GM12801 (cell line): ENCODE measurements around the gene ZNF107.

Experiments
- CTCF ChIP-seq: IDR thresholded peaks from one replicate; pipeline ENCODE4 v1.5.1; 2011; ENCODE audit warnings: control low read depth; ENCODE audit not compliant: insufficient read length; ENCODE audit errors: extremely low read depth

ZNF107 gene

DNA sequence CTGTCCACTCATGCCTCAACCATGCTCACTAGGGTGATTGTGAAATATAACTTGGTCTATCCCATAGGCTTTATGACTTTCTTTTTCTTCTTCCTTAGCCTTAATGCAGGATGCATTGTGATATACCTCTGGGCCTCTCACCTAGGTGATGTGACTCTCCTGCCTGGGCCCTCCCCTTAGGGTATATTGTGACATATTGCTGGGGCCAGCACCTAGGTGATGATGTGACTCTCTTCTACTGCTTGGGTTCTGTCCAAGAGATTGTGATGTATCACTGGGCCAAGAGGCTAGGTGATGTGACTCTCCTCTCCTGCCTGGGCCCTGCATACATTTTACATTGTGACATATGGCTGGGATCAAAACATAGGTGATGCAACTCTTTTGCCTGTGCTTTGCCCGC is 14.7 kb upstream of the ZNF107 start:
- no peak for TF ChIP-seq CTCF

- no peak for TF ChIP-seq CTCF
Measured at GRCh38 chr7:64651632-64652165, 14.2 kb upstream of the ZNF107 start.

- no peak for TF ChIP-seq CTCF
Measured at GRCh38 chr7:64653721-64654401, 12.1 kb upstream of the ZNF107 start.

- TF ChIP-seq CTCF, result no peak
Measured at GRCh38 chr7:64654796-64655548, 11.0 kb upstream of the ZNF107 start.

DNA sequence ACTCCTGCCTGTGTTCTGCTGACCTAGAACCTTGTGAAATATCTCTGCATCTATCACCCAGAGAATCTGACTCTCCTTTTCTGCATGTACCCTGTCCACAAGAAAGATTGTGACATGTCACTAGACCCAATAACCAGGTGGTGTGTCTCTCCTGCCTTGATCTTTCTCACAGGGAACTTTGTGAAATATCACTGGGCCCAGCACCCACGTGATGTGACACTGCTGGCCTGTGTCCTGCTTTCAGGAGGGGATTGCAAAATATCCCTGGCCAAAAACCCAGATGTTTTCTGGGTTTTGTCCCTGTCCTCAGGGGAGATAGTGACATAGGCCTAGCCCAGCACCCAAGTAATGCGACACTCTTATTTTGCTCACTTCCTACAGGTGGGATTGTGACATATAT is 10.1 kb upstream of the ZNF107 start:
- no peak for TF ChIP-seq CTCF

- no peak for TF ChIP-seq CTCF
Measured at GRCh38 chr7:64656489-64656888, 9.4 kb upstream of the ZNF107 start.

GRCh38 chr7:64666663-64667050 is 724 bp downstream of the ZNF107 start:
- no peak for TF ChIP-seq CTCF
